Keratinocyte (primary cell): Measurements from ENCODE around the gene PADI1.

Source experiments
- EZH2 ChIP-seq: IDR thresholded peaks from one replicate; pipeline ENCODE4 v1.6.1; 2012; ENCODE audit warnings: inconsistent platforms, mild to moderate bottlenecking, low read length, moderate library complexity
- TF ChIP-seq, protein P1 (sequence below), 3 experiments: IDR thresholded peaks in 1 of 3; conservative IDR thresholded peaks in 1 of 3; optimal IDR thresholded peaks in 1 of 3; 2 replicates in 2 of 3; 3 replicates in 1 of 3; pipeline versions ENCODE3 to v1.5.1; 2011; ENCODE audit warnings: low read length in 3 of 3, mild to moderate bottlenecking in 3 of 3, moderate library complexity in 2 of 3, control low read depth in 1 of 3, inconsistent platforms in 1 of 3; ENCODE audit not compliant: insufficient read depth in 2 of 3; ENCODE audit errors: extremely low read depth in 1 of 3

DNA sequence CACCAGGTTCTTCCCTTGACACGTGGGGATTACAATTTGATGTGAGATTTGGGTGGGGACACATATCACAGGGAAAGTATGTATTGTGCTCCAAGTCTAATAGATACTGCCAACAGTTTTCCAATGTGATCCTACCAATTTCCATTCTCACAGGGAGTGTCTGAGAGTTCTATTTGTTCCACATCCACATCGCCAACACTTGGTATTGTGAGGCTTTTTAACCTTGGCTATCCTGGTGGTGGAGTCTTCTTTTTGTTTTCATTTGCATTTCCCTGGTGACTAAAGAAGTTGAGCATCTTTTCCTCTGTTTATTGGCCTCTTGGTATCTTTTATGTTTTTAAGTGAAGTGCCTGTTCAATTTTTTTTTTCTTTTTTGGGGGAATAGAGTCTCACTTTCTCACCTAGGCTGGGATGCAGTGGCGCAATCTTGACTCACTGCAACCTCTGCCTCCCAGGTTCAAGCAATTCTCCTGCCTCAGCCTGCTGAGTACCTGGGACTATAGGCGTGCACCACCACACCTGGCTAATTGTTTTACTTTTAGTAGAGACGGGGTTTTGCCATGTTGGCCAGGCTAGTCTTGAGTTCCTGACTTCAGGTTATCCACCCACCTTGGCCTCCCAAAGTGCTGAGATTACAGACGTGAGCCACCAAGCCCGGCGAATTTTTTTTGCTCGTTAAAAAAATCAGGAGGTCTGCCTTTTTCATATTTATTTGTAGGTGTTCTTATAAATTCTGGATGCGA lies 15.9 kb upstream of the PADI1 start:
- TF ChIP-seq, protein P1, sequence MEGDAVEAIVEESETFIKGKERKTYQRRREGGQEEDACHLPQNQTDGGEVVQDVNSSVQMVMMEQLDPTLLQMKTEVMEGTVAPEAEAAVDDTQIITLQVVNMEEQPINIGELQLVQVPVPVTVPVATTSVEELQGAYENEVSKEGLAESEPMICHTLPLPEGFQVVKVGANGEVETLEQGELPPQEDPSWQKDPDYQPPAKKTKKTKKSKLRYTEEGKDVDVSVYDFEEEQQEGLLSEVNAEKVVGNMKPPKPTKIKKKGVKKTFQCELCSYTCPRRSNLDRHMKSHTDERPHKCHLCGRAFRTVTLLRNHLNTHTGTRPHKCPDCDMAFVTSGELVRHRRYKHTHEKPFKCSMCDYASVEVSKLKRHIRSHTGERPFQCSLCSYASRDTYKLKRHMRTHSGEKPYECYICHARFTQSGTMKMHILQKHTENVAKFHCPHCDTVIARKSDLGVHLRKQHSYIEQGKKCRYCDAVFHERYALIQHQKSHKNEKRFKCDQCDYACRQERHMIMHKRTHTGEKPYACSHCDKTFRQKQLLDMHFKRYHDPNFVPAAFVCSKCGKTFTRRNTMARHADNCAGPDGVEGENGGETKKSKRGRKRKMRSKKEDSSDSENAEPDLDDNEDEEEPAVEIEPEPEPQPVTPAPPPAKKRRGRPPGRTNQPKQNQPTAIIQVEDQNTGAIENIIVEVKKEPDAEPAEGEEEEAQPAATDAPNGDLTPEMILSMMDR (optimal IDR thresholded peaks at IDR 0.05 in 1 of 3, IDR thresholded peaks at IDR 0.05 in 1 of 3, conservative IDR thresholded peaks at IDR 0.05 in 1 of 3; ENCODE audit: extremely low read depth in 1 of 3, insufficient read depth in 2 of 3, low read length in 3 of 3) = no peak
- no peak for TF ChIP-seq EZH2
